ENCODE results near the gene CCDC90B.
"Not testable (repeated sequence)": the region's sequence is repeated elsewhere in the genome, so short reads cannot be mapped to it uniquely, and the experiment has no call there.

CCDC90B gene

GRCh38 chr11:83317757-83318690 lies 31.9 kb upstream of the CCDC90B start:
- no peak overlapping the region for H3K4me3 ChIP-seq (ENCODE audit: low read depth, low read length)
- no peak for TF ChIP-seq CTCF (IDR thresholded peaks at IDR 0.05; ENCODE audit: low read depth, low read length, missing control alignments)
- no peak for DNase-seq (ENCODE audit: low read depth)

GRCh38 chr11:83316897-83317268 lies 30.7 kb upstream of the CCDC90B start:
- not testable (repeated sequence) for DNase-seq (ENCODE audit: low read depth)

GRCh38 chr11:83316143-83316896 lies 30.2 kb upstream of the CCDC90B start:
- DNase-seq (ENCODE audit: low read depth); H3K4me3 ChIP-seq (ENCODE audit: low read depth, low read length): not testable (repeated sequence)

More at GRCh38 chr11:83316897-83317268, 30.7 kb upstream of the CCDC90B start:
- H3K4me3 ChIP-seq (ENCODE audit: low read depth, low read length) = not testable (repeated sequence)

- no peak for DNase-seq (ENCODE audit: low read depth)
- H3K4me3 ChIP-seq (ENCODE audit: low read depth, low read length) = no peak overlapping the region
- no peak for TF ChIP-seq CTCF (IDR thresholded peaks at IDR 0.05; ENCODE audit: low read depth, low read length, missing control alignments)
Observed at GRCh38 chr11:83312430-83312829, 26.3 kb upstream of the CCDC90B start.

- DNase-seq (ENCODE audit: low read depth) = no peak
- no peak for TF ChIP-seq CTCF (IDR thresholded peaks at IDR 0.05; ENCODE audit: low read depth, low read length, missing control alignments)
- no peak overlapping the region for H3K4me3 ChIP-seq (ENCODE audit: low read depth, low read length)
Observed at GRCh38 chr11:83311701-83312100, 25.5 kb upstream of the CCDC90B start.

- no peak for DNase-seq (ENCODE audit: low read depth)
- H3K4me3 ChIP-seq (ENCODE audit: low read depth, low read length) = no peak overlapping the region
- no peak for TF ChIP-seq CTCF (IDR thresholded peaks at IDR 0.05; ENCODE audit: low read depth, low read length, missing control alignments)
Observed at GRCh38 chr11:83310718-83311117, 24.6 kb upstream of the CCDC90B start.

- not testable (repeated sequence) for DNase-seq (ENCODE audit: low read depth); H3K4me3 ChIP-seq (ENCODE audit: low read depth, low read length)
Observed at GRCh38 chr11:83308536-83308935, 22.4 kb upstream of the CCDC90B start.

GRCh38 chr11:83306200-83307080 lies 20.3 kb upstream of the CCDC90B start:
- no peak for TF ChIP-seq CTCF (IDR thresholded peaks at IDR 0.05; ENCODE audit: low read depth, low read length, missing control alignments)
- H3K4me3 ChIP-seq (ENCODE audit: low read depth, low read length) = no peak overlapping the region
- no peak for DNase-seq (ENCODE audit: low read depth)
